Fibroblast of skin of abdomen (primary cell): Measurements from ENCODE around the gene IFNA14. TPM values are rescaled to one million over a fixed set of nuclear protein-coding genes. Genes with fewer than 3 reads are reported as not detected.
"Not testable (repeated sequence)": the region's sequence is repeated elsewhere in the genome, so short reads cannot be mapped to it uniquely, and the experiment has no call there.

ENCODE experiments used
- DNase-seq: peaks from one replicate; pipeline ENCODE4 v3.0.0-alpha.2; 2013
- polyA plus RNA-seq, 2 experiments: library from polyadenylated mRNA; unstranded; fragments of 120-200 nt; gene quantifications; one replicate each; pipeline ENCODE4 v1.2.1, GENCODE V29; 2013; ENCODE audit not compliant: insufficient read length in 2 of 2

IFNA14 gene
- polyA plus RNA-seq (2013, experiment 1 of 2; ENCODE audit: insufficient read length) = not detected
- polyA plus RNA-seq (2013, experiment 2 of 2; ENCODE audit: insufficient read length) = not detected

DNA sequence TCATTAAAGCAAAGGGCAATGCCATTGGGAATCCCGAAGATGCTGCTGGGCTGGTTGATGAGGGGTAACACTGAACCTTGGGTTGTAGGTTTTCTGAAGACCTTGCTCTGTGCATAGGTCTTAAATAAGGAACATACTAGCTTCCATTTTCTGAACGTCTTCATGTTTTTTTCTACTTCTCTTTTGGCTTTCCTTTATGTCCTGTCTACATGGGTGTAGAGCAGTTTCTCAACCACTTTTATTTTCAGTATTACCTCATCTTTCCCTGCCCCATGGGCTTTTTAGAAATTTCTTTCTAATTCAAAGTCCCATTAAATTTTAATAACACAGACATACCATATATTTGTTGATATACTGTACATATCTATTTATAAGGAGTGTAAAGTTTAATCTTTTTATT lies at the start of gene IFNA14:
TSS of gene IFNA14 (minus strand) at position 95 of the 400 bp plus-strand sequence. CDS start at position 25, 70 bp downstream.
- no peak for DNase-seq

GRCh38 chr9:21287280-21287679 lies 47.5 kb upstream of the IFNA14 start:
- DNase-seq = no peak

DNA sequence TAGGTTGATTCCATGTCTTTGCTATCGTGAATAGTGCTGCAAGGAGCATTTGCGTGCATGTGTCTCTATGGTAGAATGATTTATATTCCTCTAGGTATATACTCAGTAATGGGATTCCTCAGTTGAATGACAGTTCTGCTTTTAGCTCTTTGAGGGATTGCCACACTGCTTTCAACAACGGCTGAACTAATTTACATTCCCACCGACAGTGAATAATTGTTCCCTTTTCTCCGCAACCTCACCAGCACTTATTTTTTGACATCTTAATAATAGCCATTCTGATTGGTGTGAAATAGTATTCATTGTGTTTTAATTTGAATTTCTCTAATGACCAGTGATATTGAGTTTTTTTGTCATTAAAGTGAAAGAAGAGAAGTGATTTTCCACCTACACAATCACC lies 46.9 kb upstream of the IFNA14 start:
- DNase-seq = no peak

DNA sequence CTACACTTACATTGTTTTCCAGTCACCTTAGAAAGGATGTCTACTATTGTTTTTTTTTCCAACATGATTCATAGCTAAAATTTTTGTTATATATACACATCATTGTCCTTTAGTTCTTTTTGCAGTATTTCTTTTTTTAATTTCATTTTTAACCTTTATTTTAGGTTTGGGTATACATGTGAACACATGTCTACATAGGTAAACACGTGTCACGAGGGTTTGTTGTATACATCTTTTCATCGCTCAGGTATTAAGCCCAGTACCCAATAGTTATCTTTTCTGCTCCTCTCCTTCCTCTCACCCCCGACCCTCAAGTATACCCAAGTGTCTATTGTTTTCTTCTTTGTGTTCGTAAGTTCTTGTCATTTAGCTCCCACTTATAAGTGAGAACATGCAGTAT lies 46.3 kb upstream of the IFNA14 start:
- no peak for DNase-seq

- no peak for DNase-seq
Measured at GRCh38 chr9:21281275-21281674, 41.5 kb upstream of the IFNA14 start.

DNA sequence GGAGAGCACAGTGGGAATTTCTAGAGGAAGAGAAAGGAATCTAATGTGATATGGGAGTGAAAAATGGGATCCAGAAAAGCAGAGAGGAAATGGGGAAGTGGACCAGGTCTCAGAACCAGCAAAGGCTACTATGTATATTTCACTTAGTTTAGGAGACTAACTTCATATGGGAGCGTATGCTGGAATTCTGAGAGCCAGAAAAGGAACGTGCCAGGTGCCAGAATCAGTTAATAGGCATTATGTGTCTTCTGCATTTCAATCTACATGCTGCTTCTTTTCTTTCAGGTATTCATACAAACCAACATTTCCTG lies 28.5 kb upstream of the IFNA14 start:
- DNase-seq = no peak

DNA sequence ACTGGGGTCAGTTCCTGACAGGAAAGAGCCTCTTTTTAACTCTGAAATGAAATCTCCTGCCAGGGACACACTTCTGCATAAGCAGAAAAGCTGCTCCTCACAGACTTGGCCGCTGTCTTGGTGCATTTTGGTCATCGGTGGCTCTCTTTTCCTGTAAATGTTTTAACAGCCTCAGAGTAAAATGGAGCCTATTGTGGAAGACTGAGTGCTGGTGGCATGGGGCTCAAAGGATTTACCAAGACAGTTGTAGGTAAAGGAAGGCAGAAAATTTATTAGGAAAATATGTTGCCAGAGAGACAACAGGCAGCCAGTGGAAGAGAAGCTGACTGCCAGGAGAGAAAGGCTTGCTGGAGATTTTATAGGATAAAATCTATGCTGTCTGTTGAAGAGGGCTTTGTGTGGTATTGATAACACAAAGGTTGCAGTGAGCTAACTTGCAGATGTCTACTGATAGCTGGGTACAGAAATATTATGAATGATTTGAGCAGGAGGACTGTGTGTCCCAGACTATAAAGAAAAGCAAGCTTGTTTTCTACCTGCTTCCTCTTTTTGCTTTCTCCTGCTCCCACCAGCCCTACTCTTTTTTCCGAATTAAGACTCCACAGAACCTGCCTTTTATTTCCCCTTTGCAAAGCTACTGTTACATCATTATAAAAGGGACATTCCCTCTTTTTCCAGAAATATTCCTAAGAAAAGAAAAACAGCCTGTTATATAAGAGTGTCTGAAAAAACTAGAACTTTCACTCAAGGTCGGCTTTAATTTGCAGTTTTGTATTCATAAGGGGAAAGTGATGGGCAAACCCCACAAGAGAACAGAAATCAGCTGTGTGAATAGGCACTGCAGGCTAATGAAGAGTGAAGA lies 27.9 kb upstream of the IFNA14 start:
- no peak for DNase-seq

- no peak for DNase-seq
Measured at GRCh38 chr9:21266733-21267484, 27.1 kb upstream of the IFNA14 start.

DNA sequence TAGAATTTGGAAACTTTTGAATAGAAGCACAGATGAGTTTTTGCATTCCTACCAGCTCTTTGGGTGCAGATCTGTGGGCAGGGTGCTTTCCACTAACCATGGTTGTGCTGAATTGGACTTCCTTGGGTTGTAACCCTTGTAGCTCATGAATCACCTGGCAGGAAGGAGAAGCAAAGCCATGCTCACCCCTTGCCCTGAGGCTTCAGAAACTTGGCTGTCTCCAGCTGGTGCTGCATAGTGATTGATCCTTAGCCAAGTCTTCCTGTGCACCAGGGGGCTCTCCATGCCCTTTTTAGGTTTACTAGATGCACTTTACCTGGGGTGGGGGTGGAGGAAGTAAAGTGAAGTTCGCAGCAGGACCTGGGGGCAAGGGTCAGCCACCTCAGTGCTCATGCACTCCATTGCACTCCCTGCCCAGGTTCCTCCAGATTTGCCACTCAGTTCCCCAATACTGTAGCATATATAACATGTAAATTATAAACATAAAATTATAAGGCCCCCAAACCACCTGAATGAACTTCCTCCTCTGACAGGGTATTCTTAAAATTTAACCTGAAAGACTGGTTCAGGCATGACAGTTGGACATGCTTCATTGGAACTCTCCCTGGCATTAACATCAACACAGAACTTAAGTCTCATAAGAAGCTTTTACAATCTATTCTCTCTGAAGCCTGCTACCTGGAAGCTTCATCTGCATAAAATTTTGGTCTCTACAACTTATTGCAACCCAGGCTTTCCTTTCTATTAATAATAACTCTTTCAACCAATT lies 25.8 kb upstream of the IFNA14 start:
- DNase-seq = no peak

GRCh38 chr9:21255538-21256212 lies 15.9 kb upstream of the IFNA14 start:
- no peak for DNase-seq

DNA sequence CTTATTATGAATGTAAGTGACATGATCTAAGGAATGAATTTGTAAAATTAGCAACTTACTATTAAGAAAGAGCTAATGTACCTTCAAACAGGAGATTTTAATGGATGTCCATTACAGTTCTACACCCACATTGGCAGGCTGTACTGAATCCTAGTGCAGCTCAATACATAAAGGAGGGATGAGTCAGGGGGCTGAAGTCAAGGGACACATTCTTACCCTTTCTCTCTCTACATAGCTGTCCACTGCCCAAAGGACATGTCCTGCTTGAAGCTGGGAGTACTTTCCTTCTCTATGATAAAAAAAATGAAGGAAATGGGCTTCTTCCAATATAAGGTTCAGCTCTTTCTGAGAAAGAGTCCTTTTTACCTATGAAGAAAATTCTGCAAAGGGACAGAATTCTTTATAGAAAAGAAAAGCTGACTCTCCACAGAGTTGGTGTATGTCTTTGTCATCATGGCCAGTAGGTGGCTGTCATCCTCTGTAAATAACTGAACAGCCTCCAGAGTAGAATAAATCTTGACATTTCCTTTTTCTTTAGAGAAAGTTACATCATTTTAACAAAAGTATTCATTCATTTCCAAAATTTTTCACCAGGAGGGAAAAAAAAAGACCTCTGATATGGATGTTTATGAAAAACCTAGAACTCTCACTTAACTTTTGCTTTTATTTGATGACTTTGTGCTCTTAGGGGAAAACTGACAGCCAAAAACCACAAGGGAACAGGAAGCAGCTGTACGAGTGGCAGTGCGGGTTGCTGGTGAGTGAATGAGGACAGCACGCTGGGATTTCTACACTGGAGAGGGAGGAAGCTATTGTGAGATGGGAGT lies 13.1 kb upstream of the IFNA14 start:
- peak; percentile 27 for DNase-seq

DNA sequence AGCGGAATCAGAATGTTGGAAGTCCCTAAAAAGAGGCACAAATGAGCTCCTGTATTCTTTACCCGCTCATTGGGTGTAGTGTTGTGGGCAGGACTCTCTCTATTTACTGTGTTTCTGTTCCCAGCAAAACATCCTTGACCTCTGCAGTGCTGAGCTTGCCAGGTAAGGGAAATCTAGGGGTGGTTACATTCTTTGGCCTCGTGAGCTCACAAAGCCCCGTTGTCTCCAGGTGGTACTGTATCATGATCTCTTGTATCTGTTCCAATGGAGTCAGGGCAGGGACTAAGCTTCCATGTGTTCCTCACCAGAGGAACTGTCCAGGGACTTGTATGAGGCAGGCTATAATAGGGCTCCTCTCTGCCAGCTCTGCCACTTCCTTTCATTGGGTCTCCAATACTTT lies 11.8 kb upstream of the IFNA14 start:
- no peak for DNase-seq

DNA sequence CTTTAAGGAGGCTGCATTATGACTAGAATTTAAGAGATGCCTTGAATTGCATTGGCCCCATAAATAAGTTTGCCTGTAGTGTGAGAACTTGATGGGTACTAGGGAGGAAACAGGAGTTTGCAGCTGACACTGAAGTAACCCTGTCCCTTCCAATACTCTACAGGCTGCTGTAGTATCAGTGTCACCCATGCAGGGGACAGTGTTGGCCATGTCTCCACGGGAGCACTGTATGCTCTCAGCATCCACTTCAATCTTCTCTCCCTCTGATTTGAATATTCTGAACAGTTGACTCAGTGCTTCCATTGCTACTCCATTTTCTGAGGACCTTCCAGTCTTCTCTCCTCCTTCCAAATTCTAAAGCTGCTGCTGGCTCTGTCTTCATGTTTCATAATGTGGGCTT lies 11.4 kb upstream of the IFNA14 start:
- DNase-seq = no peak

- no peak for DNase-seq
Measured at GRCh38 chr9:21244836-21245235, 5.0 kb upstream of the IFNA14 start.

- not testable (repeated sequence) for DNase-seq
Measured at GRCh38 chr9:21236360-21236714, 3.5 kb downstream of the IFNA14 start.

DNA sequence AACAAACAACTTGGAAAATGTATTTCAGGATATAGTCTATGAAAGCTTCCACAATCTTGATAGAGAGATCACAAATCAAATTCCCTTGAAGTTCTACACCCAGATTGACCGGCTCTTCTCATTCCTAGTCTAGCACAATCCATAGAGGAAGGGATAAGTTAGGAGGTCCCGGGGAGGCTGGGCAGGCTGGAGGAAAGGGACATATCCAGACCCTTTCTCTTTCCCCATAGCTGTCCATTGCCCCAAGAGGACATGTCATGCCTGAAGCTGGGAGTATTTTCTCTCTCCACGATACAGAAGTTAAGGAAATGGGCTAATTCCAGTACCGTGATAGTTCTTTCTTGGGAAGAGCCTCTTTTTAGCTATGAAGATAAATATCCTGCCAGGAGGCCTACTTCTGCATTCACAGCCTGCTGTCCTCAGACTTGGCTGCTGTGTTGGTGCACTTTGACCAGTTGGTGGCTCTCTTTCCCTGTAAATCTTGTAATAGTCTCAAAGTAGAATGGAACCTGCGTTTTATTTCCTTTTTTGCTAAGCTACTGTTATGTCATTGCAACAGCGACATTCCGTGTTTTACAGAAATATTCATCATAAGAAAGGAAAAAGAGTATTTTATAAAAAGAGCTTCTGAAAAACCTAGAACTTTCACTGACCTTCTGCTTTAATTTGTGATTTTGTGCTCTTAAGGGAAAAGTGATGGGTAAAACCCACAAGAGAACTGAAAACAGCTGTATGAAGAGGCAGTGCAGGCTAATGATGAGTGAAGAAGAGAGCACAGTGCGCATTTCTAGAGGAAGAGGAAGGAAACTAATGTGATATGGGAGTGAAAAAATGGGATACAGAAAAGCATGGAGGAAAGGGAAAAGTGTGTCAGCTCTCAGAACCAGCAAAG lies 4.1 kb downstream of the IFNA14 start:
- peak; percentile 27 for DNase-seq

DNA sequence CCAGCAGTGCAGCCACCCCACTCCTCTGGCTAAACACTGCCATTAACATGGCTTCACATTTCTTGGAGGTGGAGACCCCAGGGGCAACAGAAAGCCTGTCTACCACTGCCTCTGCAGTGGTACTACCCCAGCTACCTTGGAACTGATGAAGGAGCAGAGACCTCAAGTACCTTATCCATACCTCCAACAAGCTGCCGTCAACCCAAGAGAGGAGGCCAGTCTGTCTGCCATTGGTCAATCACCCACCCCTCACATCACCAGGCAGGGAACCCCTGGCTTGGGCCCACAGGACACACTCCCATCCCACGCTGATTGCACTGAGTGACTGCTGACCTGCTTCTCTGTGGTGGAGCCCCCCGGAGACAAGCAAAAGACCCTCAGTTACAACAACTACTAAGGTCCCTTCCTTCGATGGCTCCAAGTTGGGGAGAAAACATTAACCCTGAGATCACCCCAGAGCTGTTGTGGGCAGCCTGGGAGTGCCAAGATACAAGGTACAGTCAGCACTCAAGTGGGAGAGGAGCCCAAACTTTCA lies 5.6 kb downstream of the IFNA14 start:
- no peak for DNase-seq

DNA sequence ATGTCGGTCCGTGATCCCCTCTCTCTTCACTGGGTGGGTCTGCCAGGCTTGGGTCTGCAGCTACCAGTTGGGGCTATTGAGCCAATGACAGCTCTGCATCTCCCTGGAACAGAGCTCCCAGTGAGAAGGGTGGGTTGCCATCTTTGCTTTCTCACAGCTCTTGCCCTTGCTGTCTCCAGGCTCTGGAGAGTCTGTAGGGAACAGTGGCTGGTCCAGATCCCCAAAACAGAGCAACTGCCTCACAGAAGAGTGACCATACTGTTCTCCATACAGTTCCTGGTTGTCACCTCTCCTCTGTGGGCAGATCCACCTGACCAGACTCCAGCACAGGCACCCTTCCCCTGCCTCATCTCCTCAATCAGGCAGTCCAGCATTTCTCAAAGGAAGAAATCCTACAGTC lies 6.5 kb downstream of the IFNA14 start:
- no peak for DNase-seq

DNA sequence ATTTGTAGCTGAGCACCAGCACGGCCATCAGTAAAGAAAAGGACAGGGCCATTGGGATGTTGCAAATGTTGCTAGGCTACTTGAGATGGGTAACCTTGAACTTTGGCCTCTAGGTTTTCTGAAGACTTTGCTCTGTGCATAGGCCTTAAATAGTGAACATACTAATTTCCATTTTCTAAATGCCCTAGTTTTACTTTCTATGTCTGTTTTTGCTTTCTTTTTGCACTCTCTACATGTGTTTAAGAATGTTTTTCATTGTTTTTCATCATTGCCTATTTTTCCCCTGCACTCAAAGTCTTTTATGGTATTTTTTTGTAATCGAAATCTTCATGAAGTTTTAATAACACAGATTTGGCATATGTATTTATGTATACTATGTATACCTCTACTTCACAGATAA lies 11.7 kb downstream of the IFNA14 start, which contains the start of gene IFNA17:
TSS of gene IFNA17 (minus strand) at position 101 of the 400 bp plus-strand sequence. CDS start at position 52, 49 bp downstream.
- DNase-seq = no peak

DNA sequence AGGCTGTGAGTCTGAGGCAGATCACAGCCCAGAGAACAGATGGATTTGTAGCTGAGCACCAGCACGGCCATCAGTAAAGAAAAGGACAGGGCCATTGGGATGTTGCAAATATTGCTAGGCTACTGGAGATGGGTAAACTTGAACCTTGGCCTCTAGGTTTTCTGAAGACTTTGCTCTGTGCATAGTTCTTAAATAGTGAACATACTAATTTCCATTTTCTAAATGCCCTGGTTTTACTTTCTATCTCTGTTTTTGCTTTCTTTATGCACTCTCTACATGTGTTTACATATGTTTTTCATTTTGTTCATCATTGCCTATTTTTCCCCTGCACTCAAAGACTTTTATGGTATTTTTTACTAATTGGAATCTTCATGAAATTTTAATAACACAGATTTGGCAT lies 22.6 kb downstream of the IFNA14 start, which contains the start of gene IFNA16:
TSS of gene IFNA16 (minus strand) at position 101 of the 400 bp plus-strand sequence. CDS start at position 95, 6 bp downstream.
- not testable (repeated sequence) for DNase-seq
